ENCODE measurements around the gene NPHP4.

NPHP4 gene

GRCh38 chr1:5822266-5822665, 170.0 kb downstream of the NPHP4 start:
- no peak for DNase-seq

- DNase-seq, result no peak
Measured at GRCh38 chr1:5821540-5822176, 170.6 kb downstream of the NPHP4 start.

GRCh38 chr1:5820026-5820421, 172.2 kb downstream of the NPHP4 start:
- no peak for DNase-seq

GRCh38 chr1:5819391-5820025, 172.7 kb downstream of the NPHP4 start:
- DNase-seq, result no peak

- no peak for DNase-seq
Measured at GRCh38 chr1:5818755-5819154, 173.5 kb downstream of the NPHP4 start.

- DNase-seq, result no peak
Measured at GRCh38 chr1:5815716-5816115, 176.5 kb downstream of the NPHP4 start.

GRCh38 chr1:5815211-5815610, 177.0 kb downstream of the NPHP4 start:
- DNase-seq, result no peak

- no peak for DNase-seq
Measured at GRCh38 chr1:5814046-5814619, 178.1 kb downstream of the NPHP4 start.

- DNase-seq, result no peak
Measured at GRCh38 chr1:5813480-5813879, 178.7 kb downstream of the NPHP4 start.

Data from stimulated activated naive CD4-positive, alpha-beta T cell (primary cell).